HG02943 (cell line): ENCODE measurements around the gene PSME2.
A peak's percentile ranks its signal among the peaks of the same experiment; 100 is the strongest.

Experiments
- ATAC-seq: cut with Tn5 transposase; IDR thresholded peaks from one replicate; pipeline ENCODE4 v1.9.1; 2021; ENCODE audit warnings: mild to moderate bottlenecking, low read depth, moderate library complexity; ENCODE audit not compliant: unreplicated experiment

Gene PSME2

GRCh38 chr14:24096545-24097181 lies 49.7 kb downstream of the PSME2 start:
- no peak for ATAC-seq

- peak; percentile 67 for ATAC-seq
Observed at GRCh38 chr14:24095271-24096068, 50.9 kb downstream of the PSME2 start.

- ATAC-seq, result no peak
Observed at GRCh38 chr14:24094841-24095270, 51.6 kb downstream of the PSME2 start.

DNA sequence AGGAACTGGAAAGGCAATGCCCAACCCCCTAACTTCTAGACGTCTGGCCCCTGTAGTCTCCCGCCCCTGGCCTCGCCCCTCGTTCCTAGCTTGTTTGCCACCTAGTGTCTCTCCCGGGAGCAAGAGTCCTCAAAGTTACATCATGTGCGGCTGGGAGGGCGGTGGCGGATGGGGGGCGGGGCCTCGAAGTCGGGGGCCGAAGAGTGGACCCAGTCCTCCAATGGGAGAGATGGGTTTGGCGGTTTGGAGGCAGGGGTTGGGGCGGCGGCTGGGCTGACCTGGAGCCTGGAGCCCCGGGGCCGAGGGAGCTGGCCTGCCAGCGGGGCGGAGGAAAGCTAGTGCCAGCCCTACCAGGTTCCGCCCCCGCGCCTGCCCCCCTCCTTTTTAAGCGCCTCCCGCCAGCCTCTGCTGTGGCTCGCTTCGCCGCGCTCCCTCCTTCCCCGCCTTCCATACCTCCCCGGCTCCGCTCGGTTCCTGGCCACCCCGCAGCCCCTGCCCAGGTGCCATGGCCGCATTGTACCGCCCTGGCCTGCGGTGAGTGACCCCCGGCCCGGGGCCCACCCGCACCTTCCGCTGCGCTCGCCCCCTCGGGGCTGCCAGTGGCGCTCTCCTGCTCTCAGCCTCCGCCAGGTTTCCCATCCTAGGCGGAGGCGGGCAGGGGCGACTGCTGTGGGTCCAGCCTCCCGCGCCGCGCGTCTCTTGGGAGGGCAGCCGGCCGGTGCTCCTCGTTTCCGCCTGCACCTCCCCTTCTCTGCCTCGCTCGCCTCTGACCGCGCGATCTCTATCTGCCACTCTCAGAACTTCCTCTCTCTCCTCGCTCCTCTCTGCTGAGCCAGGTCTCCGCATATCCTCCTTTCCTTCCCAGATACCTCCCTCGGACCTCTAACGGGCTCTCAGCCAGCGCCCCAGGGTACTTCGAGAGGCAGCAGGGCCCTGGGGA lies 52.2 kb downstream of the PSME2 start, which contains the start of gene PCK2:
Gene PCK2, plus strand, starts transcription at position 411 of the 940 bp plus-strand sequence. Its CDS starts 95 bp downstream, at position 506.
- ATAC-seq, result peak; percentile 48
